Stimulated activated naive CD4-positive, alpha-beta T cell treated with Interleukin-2 at 50 U/mL for 16 hours (primary cell): ENCODE results near the gene KLHL29.

Experiments used
- DNase-seq: peaks from one replicate; lab custom pipeline; 2025; lab: John Stamatoyannopoulos, UW

Gene KLHL29

GRCh38 chr2:23495661-23496114, 110.7 kb downstream of the KLHL29 start:
- no peak for DNase-seq

GRCh38 chr2:23496456-23496855, 111.5 kb downstream of the KLHL29 start:
- DNase-seq: no peak

- DNase-seq: no peak
Observed at GRCh38 chr2:23497063-23497462, 112.1 kb downstream of the KLHL29 start.

GRCh38 chr2:23497536-23497935, 112.6 kb downstream of the KLHL29 start:
- no peak for DNase-seq

GRCh38 chr2:23498943-23499342, 114.0 kb downstream of the KLHL29 start:
- DNase-seq: no peak

GRCh38 chr2:23499439-23499838, 114.5 kb downstream of the KLHL29 start:
- no peak for DNase-seq

- no peak for DNase-seq
Observed at GRCh38 chr2:23500836-23501235, 115.9 kb downstream of the KLHL29 start.

GRCh38 chr2:23502096-23502495, 117.1 kb downstream of the KLHL29 start:
- no peak for DNase-seq

GRCh38 chr2:23503097-23503496, 118.1 kb downstream of the KLHL29 start:
- DNase-seq: no peak

- DNase-seq: no peak
Observed at GRCh38 chr2:23503682-23504081, 118.7 kb downstream of the KLHL29 start.

- DNase-seq: no peak
Observed at GRCh38 chr2:23504591-23504990, 119.6 kb downstream of the KLHL29 start.

- no peak for DNase-seq
Observed at GRCh38 chr2:23505218-23505983, 120.4 kb downstream of the KLHL29 start.

- no peak for DNase-seq
Observed at GRCh38 chr2:23505984-23506380, 121.0 kb downstream of the KLHL29 start.

- DNase-seq: no peak
Observed at GRCh38 chr2:23506531-23507266, 121.7 kb downstream of the KLHL29 start.

GRCh38 chr2:23507267-23508065, 122.5 kb downstream of the KLHL29 start:
- DNase-seq: no peak

- no peak for DNase-seq
Observed at GRCh38 chr2:23508066-23508390, 123.0 kb downstream of the KLHL29 start.

- no peak for DNase-seq
Observed at GRCh38 chr2:23509103-23509502, 124.1 kb downstream of the KLHL29 start.

GRCh38 chr2:23509596-23510292, 124.8 kb downstream of the KLHL29 start:
- no peak for DNase-seq

GRCh38 chr2:23510471-23510870, 125.5 kb downstream of the KLHL29 start:
- no peak for DNase-seq

GRCh38 chr2:23512778-23513177, 127.8 kb downstream of the KLHL29 start:
- DNase-seq: no peak

- DNase-seq: no peak
Observed at GRCh38 chr2:23513245-23513871, 128.4 kb downstream of the KLHL29 start.
